Hepatocyte (in vitro differentiated cells): ENCODE results near the gene FCHO1.

ENCODE experiments used
- CTCF ChIP-seq: fragments of 200-600 bp; sonication (generic); IDR thresholded peaks from 2 replicates; pipeline ENCODE4 v1.5.1; 2016; ENCODE audit warnings: antibody characterized with exemption, mild to moderate bottlenecking; ENCODE audit not compliant: poor library complexity
- EZH2 ChIP-seq: fragments of 200-600 bp; sonication (generic); IDR thresholded peaks from 2 replicates; pipeline ENCODE4 v1.6.1; 2016; ENCODE audit warnings: antibody characterized with exemption, mild to moderate bottlenecking, borderline replicate concordance
- EZH2phosphoT487 ChIP-seq: fragments of 200-600 bp; sonication (generic); IDR thresholded peaks from one replicate; pipeline ENCODE4 v1.6.1; 2018; ENCODE audit warnings: antibody characterized with exemption, mild to moderate bottlenecking, low read depth, moderate library complexity; ENCODE audit not compliant: unreplicated experiment, severe bottlenecking

- TF ChIP-seq CTCF (no peak), EZH2phosphoT487 (no peak), EZH2 (no peak)
Measured at GRCh38 chr19:17751103-17751911, at the start of gene FCHO1.
